Spleen (tissue), 7 donors: ENCODE measurements around the gene ZNF335.

Experiments used
- CTCF ChIP-seq, 11 experiments: fragments of 200-600 bp in 7 of 11; fragments of 450-650 bp in 4 of 11; sonication (generic) in 4 of 11; IDR thresholded peaks in 8 of 11; conservative IDR thresholded peaks in 3 of 11; 1 replicate in 7 of 11; 2 replicates in 4 of 11; pipeline versions ENCODE4 v1.4.0 to v1.8.0; 2016 to 2021; ENCODE audit warnings: antibody characterized with exemption in 11 of 11, inconsistent platforms in 4 of 11, mild to moderate bottlenecking in 1 of 11
- POLR2A ChIP-seq, 3 donors: fragments of 450-650 bp; IDR thresholded peaks; one replicate each; pipeline ENCODE4 v1.5.1; 2017; ENCODE audit warnings: antibody characterized with exemption in 3 of 3, mild to moderate bottlenecking in 1 of 3
- POLR2AphosphoS5 ChIP-seq, 3 donors: sonication (generic); formaldehyde crosslinking; IDR thresholded peaks; one replicate each; pipeline ENCODE4 v1.5.1; 2017; ENCODE audit warnings: antibody characterized with exemption in 3 of 3
- donor health status: DM: no; HTN: no; CAD: no; lungs with moderate emphysema.
- donor health status: DM: no; HTN: no; CAD: no.
- donor health status: DM: no; HTN: no; CAD: no.

- TF ChIP-seq CTCF (IDR thresholded peaks at IDR 0.05 in 8 of 11, conservative IDR thresholded peaks at IDR 0.05 in 3 of 11) (no peak), POLR2A (IDR thresholded peaks at IDR 0.05) (no peak), POLR2AphosphoS5 (IDR thresholded peaks at IDR 0.05) (no peak)
These were observed 35.7 kb upstream of the ZNF335 start for GRCh38 chr20:46007671-46008070.
